Measurements from ENCODE around the gene MAB21L4. TPM values are rescaled to one million over a fixed set of nuclear protein-coding genes. Genes with fewer than 3 reads are reported as not detected.

MAB21L4 gene
- polyA plus RNA-seq, 2 of the 4 experiments (the other 2 are of a cell fraction): not detected

GRCh38 chr2:240921311-240921994 is 25.5 kb upstream of the MAB21L4 start:
- TF ChIP-seq SREBF2 (IDR thresholded peaks at IDR 0.05) (no peak), POLR2A (IDR thresholded peaks at IDR 0.05; ENCODE audit: low read length) (no peak), KDM5A (IDR thresholded peaks at IDR 0.05) (no peak), FOXS1 (CRISPR knock-in tag; IDR thresholded peaks at IDR 0.05) (no peak), CHD2 (IDR thresholded peaks at IDR 0.05; ENCODE audit: low read length, partially characterized antibody) (no peak), MAX (IDR thresholded peaks at IDR 0.05) (peak; percentile 28; the same call in 1 of the 2 replicates), JUN (IDR thresholded peaks at IDR 0.05) (no peak), FOSL2 (IDR thresholded peaks at IDR 0.05) (no peak), FOSL2 (CRISPR knock-in tag; IDR thresholded peaks at IDR 0.05) (0 out of 2 replicates have a peak, but pooled peaks have one; percentile 6)
- Histone ChIP-seq H3K4me3 (no peak overlapping the region), H3K27ac (peak overlapping the region; percentile 64 to 89), H3K4me2 (peak overlapping the region; percentile 69), H3K4me1 (peaks cover 45% of the 10 kb centered on the region), H3K9me3 (no peaks in the 10 kb centered on the region)
- DNase-seq (ENCODE audit: low read depth in 1 of 2, low spot score in 1 of 2): peak in 1 of 2 experiments; percentile 58
- ATAC-seq: peak; percentile 59 to 73
- WGBS (ENCODE audit: missing lambda C conversion rate): 45% methylated on average over 12 of the region's 13 CpGs
- ChIA-PET POLR2A (no interaction called here), CTCF (interaction anchor here (1.8 kb wide), 1 partner anchor 8 kb away, joined by 8 read pairs; no protein-coding TSS in a partner anchor)
- no peak for FAIRE-seq

GRCh38 chr2:240920783-240921231 is 24.9 kb upstream of the MAB21L4 start:
- WGBS (ENCODE audit: missing lambda C conversion rate): 58% methylated on average over 4 of the region's 4 CpGs
- TF ChIP-seq RARB (CRISPR knock-in tag; IDR thresholded peaks at IDR 0.05): no peak
- TF ChIP-seq CHD2 (IDR thresholded peaks at IDR 0.05; ENCODE audit: low read length, partially characterized antibody): no peak
- no peak for TF ChIP-seq ESRRA (IDR thresholded peaks at IDR 0.05; ENCODE audit: borderline replicate concordance, low read length)
- no peak for TF ChIP-seq E2F6 (IDR thresholded peaks at IDR 0.05; ENCODE audit: borderline replicate concordance, low read depth)
- Histone ChIP-seq H3K4me3 (no peak overlapping the region), H3K4me2 (peak overlapping the region; percentile 69), H3K9me3 (no peaks in the 10 kb centered on the region), H3K4me1 (peaks cover 49% of the 10 kb centered on the region), H3K27ac (peak overlapping the region; percentile 64 to 89)
- POLR2A ChIA-PET: no interaction called here
- FAIRE-seq (no peak), ATAC-seq (no peak; a peak in 1 of 6 replicates), DNase-seq (ENCODE audit: low read depth in 1 of 2, low spot score in 1 of 2) (no peak)
- CTCF ChIA-PET: no interaction called here

GRCh38 chr2:240919786-240920782 is 24.1 kb upstream of the MAB21L4 start:
- ChIA-PET POLR2A (no interaction called here), CTCF (interaction anchor here (1.3 kb wide), 1 partner anchor 10 kb away, joined by 3 read pairs; no protein-coding TSS in a partner anchor)
- ATAC-seq: no peak
- FAIRE-seq: no peak
- peak overlapping the region in 1 of 2 experiments; percentile 89; a peak in 4 of 6 replicates for H3K27ac ChIP-seq
- 92% methylated on average over 24 of the region's 31 CpGs for WGBS (ENCODE audit: missing lambda C conversion rate)
- TF ChIP-seq ELK1 (IDR thresholded peaks at IDR 0.05; ENCODE audit: low read depth, low read length) (no peak), USF2 (IDR thresholded peaks at IDR 0.05) (no peak), KDM5A (IDR thresholded peaks at IDR 0.05) (no peak), BCL3 (IDR thresholded peaks at IDR 0.05) (no peak), POLR2A (IDR thresholded peaks at IDR 0.05; ENCODE audit: low read length) (no peak), BHLHE40 (IDR thresholded peaks at IDR 0.05; ENCODE audit: low read depth, low read length) (no peak), MAX (IDR thresholded peaks at IDR 0.05) (no peak), NR3C1 (IDR thresholded peaks at IDR 0.05) (no peak), GATA3 (IDR thresholded peaks at IDR 0.05; ENCODE audit: borderline replicate concordance) (no peak), TP53 (CRISPR knock-in tag; IDR thresholded peaks at IDR 0.05) (no peak), NFE2L2 (conservative IDR thresholded peaks at IDR 0.05; ENCODE audit: low read length) (no peak), ZC3H11A (IDR thresholded peaks at IDR 0.05) (no peak), EP300 (IDR thresholded peaks at IDR 0.05) (no peak), CBX2 (IDR thresholded peaks at IDR 0.05; ENCODE audit: borderline replicate concordance, low read depth) (no peak), KDM1A (IDR thresholded peaks at IDR 0.05; ENCODE audit: low read depth) (no peak), HES2 (IDR thresholded peaks at IDR 0.05) (no peak), SMC3 (IDR thresholded peaks at IDR 0.05) (no peak), PHF8 (IDR thresholded peaks at IDR 0.05; ENCODE audit: borderline replicate concordance, low read depth) (no peak), HDAC2 (IDR thresholded peaks at IDR 0.05) (no peak), ESRRA (IDR thresholded peaks at IDR 0.05; ENCODE audit: borderline replicate concordance, low read length) (no peak)
- DNase-seq (ENCODE audit: low read depth in 1 of 2, low spot score in 1 of 2): no peak
- peaks cover 55% of the 10 kb centered on the region for H3K4me1 ChIP-seq
- H3K4me2 ChIP-seq: no peak overlapping the region
- H3K9me3 ChIP-seq: no peaks in the 10 kb centered on the region
- H3K4me3 ChIP-seq: no peak overlapping the region

Measured in A549 (cell line).